Measurements from ENCODE around the gene PYGO2.

DNA sequence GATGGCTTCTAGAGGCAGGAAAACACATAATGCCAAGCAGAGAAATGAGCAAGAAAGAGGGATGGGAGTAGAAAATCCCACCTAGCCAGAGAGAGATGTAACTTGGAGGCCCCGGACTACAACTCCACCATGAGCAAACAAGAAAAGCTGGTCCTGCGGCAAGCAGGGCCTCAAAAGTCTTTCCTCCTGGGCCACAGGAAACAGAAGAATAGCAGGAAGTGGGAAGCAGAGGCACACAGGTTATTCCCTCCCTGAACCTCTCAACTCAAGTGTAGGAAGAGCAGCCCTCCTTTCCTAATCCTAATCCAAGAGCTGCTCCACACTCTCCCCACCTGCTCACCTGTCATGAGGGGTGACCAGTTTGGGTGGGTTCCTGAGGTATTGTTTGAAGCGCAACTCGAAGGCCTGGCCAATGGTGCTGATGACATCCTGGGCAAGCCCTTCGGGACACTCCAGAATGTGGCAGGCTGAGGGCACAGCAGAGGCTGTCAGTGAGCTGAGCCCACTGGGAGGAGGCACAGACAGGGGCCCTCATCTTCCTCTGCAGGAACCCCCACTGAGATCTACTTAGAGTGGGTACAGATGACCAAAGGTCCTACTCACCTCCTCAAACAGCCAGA is 5.9 kb upstream of the PYGO2 start:
- TF ChIP-seq CTCF (IDR thresholded peaks at IDR 0.05) = no peak
- no peak for TF ChIP-seq POLR2AphosphoS5 (IDR thresholded peaks at IDR 0.05)
- no peak for TF ChIP-seq POLR2A (IDR thresholded peaks at IDR 0.05)

Data from sigmoid colon (tissue), 4 donors.